Measurements from ENCODE around the gene F10. TPM values are rescaled to one million over a fixed set of nuclear protein-coding genes. Genes with fewer than 3 reads are reported as not detected.

F10 gene
- polyA plus RNA-seq, 1 donor from 2014 or later, result not detected

DNA sequence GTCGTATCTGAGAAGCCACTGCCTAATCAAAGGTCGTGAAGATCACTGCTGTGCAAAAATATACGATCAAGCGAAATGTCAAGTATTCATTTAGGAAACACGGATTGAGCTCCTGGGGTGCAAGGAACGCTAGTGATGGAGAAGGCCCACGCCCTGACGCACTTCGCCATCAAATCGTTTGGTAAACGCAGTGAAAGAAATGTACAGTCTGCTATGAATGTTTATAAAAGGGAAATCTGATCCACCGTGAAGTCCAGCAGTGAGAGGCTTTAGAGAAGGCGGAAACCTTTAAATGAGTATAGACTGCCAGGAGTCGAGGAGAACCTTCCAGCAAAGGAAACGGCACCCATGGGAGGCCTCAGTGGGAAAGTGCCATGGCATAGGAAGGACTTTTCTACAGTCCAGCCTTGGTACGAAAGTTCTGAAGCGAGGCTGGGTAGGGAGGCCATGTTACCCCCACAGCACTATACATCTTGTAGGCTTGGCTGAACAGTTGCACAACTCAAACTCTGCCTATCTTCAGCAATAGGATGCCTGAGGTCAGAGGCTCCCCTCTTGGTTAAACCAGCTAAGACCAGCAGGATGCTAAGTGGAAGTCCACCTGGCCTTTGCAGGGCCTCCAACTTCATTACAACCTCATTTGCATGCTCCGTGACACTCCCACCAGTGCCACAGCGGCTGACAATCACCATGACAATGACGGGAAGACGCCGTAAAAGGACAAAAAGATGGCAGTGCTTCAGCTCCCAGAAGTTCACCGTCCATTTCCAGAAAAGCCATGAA lies 65.5 kb downstream of the F10 start:
- no peak overlapping the region for H3K4me3 ChIP-seq (ENCODE audit: low read length)
- H3K9me2 ChIP-seq (ENCODE audit: insufficient read depth, low read length), result no peaks in the 10 kb centered on the region
- H3F3A ChIP-seq (ENCODE audit: insufficient read depth, low read length, poor library complexity, severe bottlenecking), result no peaks in the 10 kb centered on the region
- no peaks in the 10 kb centered on the region for H3K27me3 ChIP-seq (ENCODE audit: insufficient read depth, low read depth, low read length)
- H2AFZ ChIP-seq (ENCODE audit: low read depth, low read length), result no peak overlapping the region
- no peak overlapping the region for H3K9ac ChIP-seq (ENCODE audit: low read length)
- no peaks in the 10 kb centered on the region for H3K79me2 ChIP-seq (replicated peaks; ENCODE audit: insufficient read depth, low read length)
- H3K4me2 ChIP-seq (ENCODE audit: low read length), result no peak overlapping the region
- H4K20me1 ChIP-seq (ENCODE audit: insufficient read depth), result no peaks in the 10 kb centered on the region
- no peaks in the 10 kb centered on the region for H3K9me3 ChIP-seq (ENCODE audit: low read length)
- H3K27ac ChIP-seq (ENCODE audit: low read length), result no peak overlapping the region
- TF ChIP-seq POLR2AphosphoS5 (IDR thresholded peaks at IDR 0.05) (no peak), SMC3 (conservative IDR thresholded peaks at IDR 0.05; ENCODE audit: poor library complexity) (no peak), EP300 (conservative IDR thresholded peaks at IDR 0.05; ENCODE audit: poor library complexity, severe bottlenecking) (no peak), TAF1 (IDR thresholded peaks at IDR 0.05; ENCODE audit: low read depth) (no peak), EZH2 (IDR thresholded peaks at IDR 0.05; ENCODE audit: borderline replicate concordance, insufficient read depth, low read length, poor library complexity, severe bottlenecking) (no peak), REST (IDR thresholded peaks at IDR 0.05; ENCODE audit: borderline replicate concordance) (no peak), MXI1 (conservative IDR thresholded peaks at IDR 0.05; ENCODE audit: poor library complexity, severe bottlenecking) (no peak), RAD21 (conservative IDR thresholded peaks at IDR 0.05) (no peak), CTCF (IDR thresholded peaks at IDR 0.05; ENCODE audit: poor library complexity, severe bottlenecking) (no peak)
- H3K36me3 ChIP-seq (ENCODE audit: insufficient read depth, low read length), result peaks cover 14% of the 10 kb centered on the region

DNA sequence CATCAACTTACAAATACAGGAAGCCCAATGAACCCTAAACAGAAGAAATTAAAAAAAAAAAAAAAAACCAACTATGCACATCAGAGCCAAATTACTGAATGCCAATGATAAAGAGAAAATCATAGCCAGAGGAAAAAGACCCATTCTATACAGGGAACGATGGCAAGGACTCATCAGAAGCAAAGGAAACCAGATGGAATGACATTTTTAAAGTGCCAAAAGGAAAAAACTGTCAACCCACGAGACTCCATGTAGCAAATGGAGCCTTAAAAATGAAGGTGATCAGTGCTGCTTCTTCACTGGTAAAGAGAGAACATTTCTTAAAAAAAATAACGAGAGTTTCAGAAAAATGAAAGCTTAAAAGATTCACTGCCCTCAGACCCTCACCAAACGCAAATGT lies 67.6 kb downstream of the F10 start:
- Histone ChIP-seq H3K9ac (ENCODE audit: low read length) (no peak overlapping the region), H3F3A (ENCODE audit: insufficient read depth, low read length, poor library complexity, severe bottlenecking) (no peaks in the 10 kb centered on the region), H4K20me1 (ENCODE audit: insufficient read depth) (no peaks in the 10 kb centered on the region), H3K27ac (ENCODE audit: low read length) (no peak overlapping the region), H3K36me3 (ENCODE audit: insufficient read depth, low read length) (peaks cover 9% of the 10 kb centered on the region), H3K4me2 (ENCODE audit: low read length) (no peak overlapping the region), H2AFZ (ENCODE audit: low read depth, low read length) (no peak overlapping the region), H3K79me2 (replicated peaks; ENCODE audit: insufficient read depth, low read length) (no peaks in the 10 kb centered on the region), H3K27me3 (ENCODE audit: insufficient read depth, low read depth, low read length) (no peaks in the 10 kb centered on the region), H3K9me3 (ENCODE audit: low read length) (no peaks in the 10 kb centered on the region), H3K4me3 (ENCODE audit: low read length) (no peak overlapping the region), H3K9me2 (ENCODE audit: insufficient read depth, low read length) (no peaks in the 10 kb centered on the region)
- TF ChIP-seq SMC3 (conservative IDR thresholded peaks at IDR 0.05; ENCODE audit: poor library complexity) (no peak), CTCF (IDR thresholded peaks at IDR 0.05; ENCODE audit: poor library complexity, severe bottlenecking) (no peak), MXI1 (conservative IDR thresholded peaks at IDR 0.05; ENCODE audit: poor library complexity, severe bottlenecking) (no peak), RAD21 (conservative IDR thresholded peaks at IDR 0.05) (no peak), TAF1 (IDR thresholded peaks at IDR 0.05; ENCODE audit: low read depth) (no peak), EP300 (conservative IDR thresholded peaks at IDR 0.05; ENCODE audit: poor library complexity, severe bottlenecking) (no peak), EZH2 (IDR thresholded peaks at IDR 0.05; ENCODE audit: borderline replicate concordance, insufficient read depth, low read length, poor library complexity, severe bottlenecking) (no peak), REST (IDR thresholded peaks at IDR 0.05; ENCODE audit: borderline replicate concordance) (no peak), POLR2AphosphoS5 (IDR thresholded peaks at IDR 0.05) (no peak)

Data from neural cell (in vitro differentiated cells).